GM21737 (cell line): Measurements from ENCODE around the gene TRPV4.

Experiments used
- ATAC-seq: cut with Tn5 transposase; IDR thresholded peaks from one replicate; pipeline ENCODE4 v1.9.1; 2021; ENCODE audit warnings: mild to moderate bottlenecking, moderate library complexity; ENCODE audit not compliant: unreplicated experiment

TRPV4 gene

GRCh38 chr12:109829667-109830066 is 3.5 kb downstream of the TRPV4 start:
- ATAC-seq = no peak

- ATAC-seq = no peak
Observed at GRCh38 chr12:109828754-109829511, 4.3 kb downstream of the TRPV4 start.

- ATAC-seq = no peak
Observed at GRCh38 chr12:109827566-109828550, 5.3 kb downstream of the TRPV4 start.

GRCh38 chr12:109827080-109827479 is 6.1 kb downstream of the TRPV4 start:
- no peak for ATAC-seq

GRCh38 chr12:109824731-109825130 is 8.5 kb downstream of the TRPV4 start:
- no peak for ATAC-seq

- no peak for ATAC-seq
Observed at GRCh38 chr12:109822951-109823411, 10.2 kb downstream of the TRPV4 start.

- ATAC-seq = no peak
Observed at GRCh38 chr12:109822416-109822815, 10.8 kb downstream of the TRPV4 start.

- ATAC-seq = no peak
Observed at GRCh38 chr12:109821968-109822367, 11.2 kb downstream of the TRPV4 start.

- ATAC-seq = no peak
Observed at GRCh38 chr12:109820816-109821381, 12.3 kb downstream of the TRPV4 start.

- no peak for ATAC-seq
Observed at GRCh38 chr12:109818905-109819500, 14.2 kb downstream of the TRPV4 start.

GRCh38 chr12:109818253-109818652 is 14.9 kb downstream of the TRPV4 start:
- no peak for ATAC-seq

- no peak for ATAC-seq
Observed at GRCh38 chr12:109817627-109818231, 15.5 kb downstream of the TRPV4 start.

GRCh38 chr12:109816870-109817269 is 16.3 kb downstream of the TRPV4 start:
- ATAC-seq = no peak

GRCh38 chr12:109815757-109816617 is 17.2 kb downstream of the TRPV4 start:
- no peak for ATAC-seq

- no peak for ATAC-seq
Observed at GRCh38 chr12:109815225-109815624, 18.0 kb downstream of the TRPV4 start.

GRCh38 chr12:109814600-109815150 is 18.5 kb downstream of the TRPV4 start:
- no peak for ATAC-seq

- no peak for ATAC-seq
Observed at GRCh38 chr12:109813810-109814416, 19.3 kb downstream of the TRPV4 start.

GRCh38 chr12:109811624-109811995 is 21.6 kb downstream of the TRPV4 start:
- no peak for ATAC-seq
